ENCODE measurements around the gene ATP6V0E2.

DNA sequence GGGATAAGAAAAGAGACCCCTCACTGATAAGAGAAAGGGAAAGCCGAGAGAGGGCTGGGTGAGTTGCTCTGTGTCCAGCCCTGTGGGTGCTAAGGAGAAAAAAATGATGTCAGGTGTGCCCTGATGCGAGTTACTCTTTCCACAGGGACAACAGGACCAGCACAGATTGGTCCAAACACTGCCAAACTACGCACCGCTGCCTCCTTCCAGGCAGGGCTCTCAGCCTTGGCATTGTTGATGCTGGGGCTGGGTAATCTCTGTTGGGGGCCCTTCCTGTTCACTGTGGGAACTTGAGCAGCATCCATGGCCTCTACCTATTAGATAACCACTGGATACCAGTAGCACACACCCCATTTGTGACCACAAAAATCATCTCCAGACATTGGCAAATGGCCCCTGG is 10.3 kb upstream of the ATP6V0E2 start:
- TF ChIP-seq, protein P1, sequence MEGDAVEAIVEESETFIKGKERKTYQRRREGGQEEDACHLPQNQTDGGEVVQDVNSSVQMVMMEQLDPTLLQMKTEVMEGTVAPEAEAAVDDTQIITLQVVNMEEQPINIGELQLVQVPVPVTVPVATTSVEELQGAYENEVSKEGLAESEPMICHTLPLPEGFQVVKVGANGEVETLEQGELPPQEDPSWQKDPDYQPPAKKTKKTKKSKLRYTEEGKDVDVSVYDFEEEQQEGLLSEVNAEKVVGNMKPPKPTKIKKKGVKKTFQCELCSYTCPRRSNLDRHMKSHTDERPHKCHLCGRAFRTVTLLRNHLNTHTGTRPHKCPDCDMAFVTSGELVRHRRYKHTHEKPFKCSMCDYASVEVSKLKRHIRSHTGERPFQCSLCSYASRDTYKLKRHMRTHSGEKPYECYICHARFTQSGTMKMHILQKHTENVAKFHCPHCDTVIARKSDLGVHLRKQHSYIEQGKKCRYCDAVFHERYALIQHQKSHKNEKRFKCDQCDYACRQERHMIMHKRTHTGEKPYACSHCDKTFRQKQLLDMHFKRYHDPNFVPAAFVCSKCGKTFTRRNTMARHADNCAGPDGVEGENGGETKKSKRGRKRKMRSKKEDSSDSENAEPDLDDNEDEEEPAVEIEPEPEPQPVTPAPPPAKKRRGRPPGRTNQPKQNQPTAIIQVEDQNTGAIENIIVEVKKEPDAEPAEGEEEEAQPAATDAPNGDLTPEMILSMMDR (IDR thresholded peaks at IDR 0.05; ENCODE audit: low read depth, low read length, poor library complexity, severe bottlenecking), result no peak
- TF ChIP-seq EZH2phosphoT487 (IDR thresholded peaks at IDR 0.05; ENCODE audit: borderline replicate concordance, low read length), result no peak

Data from DOHH2 (cell line).